SH-SY5Y (cell line): ENCODE results near the gene RGP1.

Source experiments
- GATA2 ChIP-seq: IDR thresholded peaks from 2 replicates; pipeline ENCODE4 v1.6.1; 2011; ENCODE audit warnings: mild to moderate bottlenecking, low read depth, low read length
- GATA3 ChIP-seq: IDR thresholded peaks from 2 replicates; pipeline ENCODE4 v1.6.1; 2011; ENCODE audit warnings: low read depth, mild to moderate bottlenecking, low read length, moderate library complexity

DNA sequence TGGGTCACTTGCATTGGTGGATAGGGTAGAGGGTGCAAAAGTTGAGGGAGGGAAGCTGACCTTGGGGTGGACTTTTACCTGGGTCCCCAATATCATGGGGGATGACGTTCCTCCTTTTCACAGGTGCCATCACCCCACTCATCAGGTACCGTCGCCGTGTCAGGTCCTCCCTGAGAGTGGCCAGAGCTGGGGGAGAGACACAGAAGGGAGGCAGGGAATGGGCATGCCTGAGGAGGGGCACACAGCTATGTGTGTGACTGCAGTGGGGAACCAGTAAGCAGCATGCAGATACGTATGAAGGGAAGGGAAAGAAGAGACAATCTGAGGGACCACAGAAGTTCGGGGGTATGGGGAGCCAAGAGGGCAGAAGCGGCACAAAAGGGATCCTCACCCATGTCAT lies 10.2 kb upstream of the RGP1 start:
- TF ChIP-seq GATA2 = no peak
- TF ChIP-seq GATA3 = no peak
